CD4-positive, CD25-positive, alpha-beta regulatory T cell (primary cell): ENCODE results near the gene ENO1. TPM values are rescaled to one million over a fixed set of nuclear protein-coding genes. Genes with fewer than 3 reads are reported as not detected.

Experiments used
- ATAC-seq, 2 donors: fragments of 150-1000 bp; cut with Tn5 transposase; one replicate each; pipeline ENCODE4 v1.10.0; 2021; ENCODE audit warnings: low read depth in 2 of 2, moderate number of reproducible peaks in 2 of 2, moderate library complexity in 1 of 2
- DNase-seq, 3 donors: peaks; one replicate each; pipeline versions ENCODE4 v3.0.0 to v3.0.0-alpha.2; 2012 to 2022; ENCODE audit warnings: mixed read lengths in 1 of 3
- H3K27ac ChIP-seq: one replicate; pipeline ENCODE4 v1.7.0; 2013; ENCODE audit warnings: mild to moderate bottlenecking, low read length; ENCODE audit not compliant: insufficient read depth, poor library complexity, severe bottlenecking
- H3K27me3 ChIP-seq: one replicate; pipeline ENCODE4 v1.7.0; 2013; ENCODE audit warnings: low read length; ENCODE audit not compliant: control insufficient read depth, insufficient read depth
- H3K36me3 ChIP-seq: one replicate; pipeline ENCODE4 v1.7.0; 2013; ENCODE audit warnings: mild to moderate bottlenecking, low read length, moderate library complexity; ENCODE audit not compliant: control insufficient read depth, insufficient read depth
- H3K4me1 ChIP-seq: 2 replicates; pipeline ENCODE4 v1.7.0; 2013; ENCODE audit warnings: mild to moderate bottlenecking, low read length; ENCODE audit not compliant: insufficient read depth, control insufficient read depth, poor library complexity, severe bottlenecking
- H3K4me3 ChIP-seq: one replicate; pipeline ENCODE4 v1.7.0; 2013; ENCODE audit warnings: low read depth, mild to moderate bottlenecking, low read length, moderate library complexity
- H3K9me3 ChIP-seq, 2 experiments: 1 replicate in 1 of 2; 2 replicates in 1 of 2; pipeline ENCODE4 v1.7.0; 2013; ENCODE audit warnings: low read length in 2 of 2, mild to moderate bottlenecking in 1 of 2, moderate library complexity in 1 of 2; ENCODE audit not compliant: control insufficient read depth in 2 of 2
- H3K27ac Mint-ChIP-seq, 3 donors: one replicate each; pipeline ENCODE4 v1.8.0; 2020 to 2022; ENCODE audit warnings: mild to moderate bottlenecking in 3 of 3, mixed read lengths in 3 of 3, moderate library complexity in 2 of 3
- H3K27me3 Mint-ChIP-seq: one replicate; pipeline ENCODE4 v1.8.0; 2022; ENCODE audit warnings: mild to moderate bottlenecking, mixed read lengths
- H3K36me3 Mint-ChIP-seq: one replicate; pipeline ENCODE4 v1.8.0; 2020; ENCODE audit warnings: mixed read lengths
- H3K4me1 Mint-ChIP-seq, 4 donors: one replicate each; pipeline ENCODE4 v1.8.0; 2020 to 2022; ENCODE audit warnings: mixed read lengths in 4 of 4, mild to moderate bottlenecking in 1 of 4
- H3K4me3 Mint-ChIP-seq, 4 donors: one replicate each; pipeline ENCODE4 v1.8.0; 2020 to 2022; ENCODE audit warnings: mild to moderate bottlenecking in 4 of 4, mixed read lengths in 4 of 4, moderate library complexity in 3 of 4
- H3K9me3 Mint-ChIP-seq, 7 donors: one replicate each; pipeline ENCODE4 v1.8.0; 2020 to 2022; ENCODE audit warnings: mixed read lengths in 7 of 7, mild to moderate bottlenecking in 3 of 7, moderate library complexity in 2 of 7
- polyA plus RNA-seq, 4 donors: library from polyadenylated mRNA; unstranded; fragments of 300-500 nt; fragmentation: Illumina TruSeq; gene quantifications; one replicate each; pipeline ENCODE4 v1.2.3, GENCODE V29; 2021
- total RNA-seq: library from RNA; stranded (reverse); gene quantifications from one replicate; pipeline ENCODE4 v1.2.3, GENCODE V29; 2022

The ENO1 gene
- total and polyA plus RNA-seq, 5 donors from 2014 or later: 353 to 1,094 (median 1,046) TPM

DNA sequence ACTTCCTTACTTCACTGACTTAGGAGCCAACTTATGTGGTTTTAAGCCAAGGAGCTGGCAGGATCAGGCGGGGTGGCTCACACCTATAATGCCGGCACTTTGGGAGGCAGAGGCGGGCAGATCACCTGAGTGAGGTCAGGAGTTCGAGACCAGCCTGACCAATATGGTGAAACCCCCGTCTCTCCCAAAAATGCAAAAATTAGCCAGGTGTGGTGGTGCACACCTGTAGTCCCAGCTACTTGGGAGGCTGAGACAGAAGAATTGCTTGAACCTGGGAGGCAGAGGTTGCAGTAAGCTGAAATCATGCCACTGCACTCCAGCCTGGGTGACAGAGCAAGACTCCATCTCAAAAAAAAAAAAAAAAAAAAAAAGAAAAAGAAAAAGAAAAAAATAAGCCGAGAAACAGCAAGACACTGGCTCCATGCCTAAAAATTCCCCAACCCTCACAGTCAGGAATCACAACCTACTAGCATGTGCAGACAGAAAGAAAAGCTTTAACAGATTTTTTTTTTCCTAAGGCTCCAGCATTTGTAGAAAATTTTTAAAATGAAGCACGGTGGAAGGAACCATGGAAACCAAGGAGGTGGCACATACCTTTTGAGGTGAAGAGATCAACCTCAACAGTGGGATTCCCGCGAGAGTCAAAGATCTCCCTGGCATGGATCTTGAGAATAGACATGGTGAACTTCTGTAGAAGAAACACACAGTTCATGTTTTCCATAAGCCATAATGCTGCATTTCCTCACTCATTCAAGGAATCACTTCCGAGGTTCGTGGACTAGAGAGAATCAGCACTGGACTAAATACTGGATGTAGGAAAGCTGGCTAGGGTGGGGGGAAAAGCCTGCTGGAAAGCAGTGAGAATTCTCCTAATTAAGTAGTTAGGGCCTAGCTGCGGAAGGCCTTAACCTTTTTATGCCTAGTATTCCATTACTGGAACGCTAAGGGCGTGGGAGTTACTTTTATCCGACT lies 4.0 kb downstream of the ENO1 start:
- H3K9me3 ChIP-seq: no peaks in the 10 kb centered on the region
- Mint-ChIP-seq H3K9me3 (peaks cover 0 to 1% (median 0%) of the 10 kb centered on the region in 7 donors), H3K27ac (peak overlapping the region in 2 of 3 donors; percentile 85 to 98), H3K27me3 (no peaks in the 10 kb centered on the region), H3K36me3 (peaks cover 39% of the 10 kb centered on the region), H3K4me1 (peaks cover 23 to 73% (median 54%) of the 10 kb centered on the region in 4 donors), H3K4me3 (peak overlapping the region; percentile 94 to 99 (median 98))
- peak overlapping the region; percentile 82 for H3K4me3 ChIP-seq
- peaks cover 60% of the 10 kb centered on the region for H3K36me3 ChIP-seq
- no peak for DNase-seq
- H3K27me3 ChIP-seq: no peaks in the 10 kb centered on the region
- peak overlapping the region; percentile 98 for H3K27ac ChIP-seq
- ATAC-seq: no peak
- H3K4me1 ChIP-seq: peaks cover 56% of the 10 kb centered on the region

DNA sequence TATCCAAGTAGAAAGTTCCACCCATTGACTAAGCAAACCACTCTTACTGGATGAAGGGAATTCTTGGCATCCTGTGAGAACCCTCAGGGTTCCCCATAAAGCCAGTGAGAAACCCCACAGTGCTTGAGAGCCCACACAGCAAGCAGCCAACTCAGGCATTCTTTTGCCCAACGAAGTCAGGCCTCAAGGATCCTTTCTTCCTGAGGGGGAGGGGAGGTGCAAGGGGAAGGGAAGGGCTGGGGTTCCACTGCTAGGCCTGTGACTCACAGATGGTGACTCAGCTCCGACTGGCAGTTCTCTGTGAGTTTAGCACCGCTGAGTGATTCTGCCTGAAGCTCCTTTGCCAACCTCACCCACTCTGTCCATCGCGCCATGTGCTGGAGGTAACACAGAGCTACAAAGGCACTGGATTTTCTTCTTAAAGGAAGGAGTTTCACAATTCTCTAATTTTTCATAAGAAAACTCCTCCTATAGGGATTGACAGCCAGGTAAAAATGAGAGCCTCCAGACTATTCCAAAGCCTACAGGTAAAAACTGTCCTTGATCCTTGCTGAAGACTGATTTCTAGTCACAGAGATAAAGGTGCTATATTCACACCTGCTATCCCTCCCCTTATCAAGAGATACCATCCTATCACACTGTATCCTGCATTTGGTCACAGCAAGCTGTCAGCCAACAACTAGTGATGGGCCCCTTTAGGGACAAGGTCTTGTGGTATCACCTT lies 4.8 kb downstream of the ENO1 start:
- H3K27ac ChIP-seq: peak overlapping the region; percentile 98
- H3K4me3 ChIP-seq: peak overlapping the region; percentile 60
- H3K9me3 Mint-ChIP-seq: peaks cover 0 to 1% (median 0%) of the 10 kb centered on the region in 7 donors
- DNase-seq: peak in 2 of 3 donors; percentile 54 to 85
- H3K36me3 Mint-ChIP-seq: peaks cover 45% of the 10 kb centered on the region
- peak overlapping the region; percentile 29 to 76 (median 44) for H3K4me3 Mint-ChIP-seq
- no peaks in the 10 kb centered on the region for H3K27me3 Mint-ChIP-seq
- H3K27ac Mint-ChIP-seq: peak overlapping the region; percentile 55 to 71 (median 56)
- H3K4me1 ChIP-seq: peaks cover 49% of the 10 kb centered on the region
- no peaks in the 10 kb centered on the region for H3K9me3 ChIP-seq
- H3K27me3 ChIP-seq: no peaks in the 10 kb centered on the region
- peak; percentile 48 for ATAC-seq
- H3K36me3 ChIP-seq: peaks cover 69% of the 10 kb centered on the region
- H3K4me1 Mint-ChIP-seq: peaks cover 23 to 74% (median 59%) of the 10 kb centered on the region in 4 donors

GRCh38 chr1:8873001-8873400 lies 5.5 kb downstream of the ENO1 start:
- Histone ChIP-seq H3K4me3 (peak overlapping the region; percentile 41), H3K36me3 (peaks cover 75% of the 10 kb centered on the region), H3K9me3 (no peaks in the 10 kb centered on the region), H3K4me1 (peaks cover 45% of the 10 kb centered on the region), H3K27ac (peak overlapping the region; percentile 56), H3K27me3 (no peaks in the 10 kb centered on the region)
- H3K27ac Mint-ChIP-seq: peak overlapping the region; percentile 16 to 71 (median 56)
- ATAC-seq (no peak), DNase-seq (no peak)
- no peaks in the 10 kb centered on the region for H3K27me3 Mint-ChIP-seq
- peaks cover 23 to 76% (median 60%) of the 10 kb centered on the region in 4 donors for H3K4me1 Mint-ChIP-seq
- H3K9me3 Mint-ChIP-seq: peaks cover 0 to 1% (median 0%) of the 10 kb centered on the region in 7 donors
- peak overlapping the region in 3 of 4 donors; percentile 31 to 68 (median 57) for H3K4me3 Mint-ChIP-seq
- peaks cover 45% of the 10 kb centered on the region for H3K36me3 Mint-ChIP-seq

GRCh38 chr1:8871965-8872399 lies 6.5 kb downstream of the ENO1 start:
- no peaks in the 10 kb centered on the region for H3K27me3 ChIP-seq
- no peaks in the 10 kb centered on the region for H3K27me3 Mint-ChIP-seq
- peak overlapping the region in 1 of 3 donors; percentile 67 for H3K27ac Mint-ChIP-seq
- H3K27ac ChIP-seq: peak overlapping the region; percentile 9
- no peak overlapping the region for H3K4me3 ChIP-seq
- DNase-seq (no peak), ATAC-seq (no peak)
- peaks cover 23 to 73% (median 61%) of the 10 kb centered on the region in 4 donors for H3K4me1 Mint-ChIP-seq
- peak overlapping the region in 2 of 4 donors; percentile 31 to 57 for H3K4me3 Mint-ChIP-seq
- H3K9me3 Mint-ChIP-seq: peaks cover 0 to 1% (median 0%) of the 10 kb centered on the region in 7 donors
- H3K4me1 ChIP-seq: peaks cover 38% of the 10 kb centered on the region
- peaks cover 49% of the 10 kb centered on the region for H3K36me3 Mint-ChIP-seq
- peaks cover 85% of the 10 kb centered on the region for H3K36me3 ChIP-seq
- no peaks in the 10 kb centered on the region for H3K9me3 ChIP-seq

DNA sequence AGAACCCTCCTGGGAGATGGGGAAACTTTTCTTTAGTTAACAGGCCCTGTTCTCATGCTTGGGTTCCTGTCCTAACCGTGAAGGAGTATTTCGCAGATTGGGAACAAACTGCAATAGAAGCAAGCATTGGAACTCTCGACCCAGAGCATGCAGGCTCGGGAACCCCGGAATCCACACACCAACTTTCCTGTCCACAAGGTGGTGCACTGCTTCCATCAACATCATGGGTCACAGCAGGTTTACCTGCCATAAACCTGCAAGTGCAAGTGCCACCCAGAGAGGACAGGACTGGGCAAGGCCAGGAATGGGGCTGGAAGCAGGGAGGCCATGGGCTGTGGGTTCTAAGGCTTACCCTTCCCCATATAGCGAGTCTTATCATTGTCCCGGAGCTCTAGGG lies 6.9 kb downstream of the ENO1 start:
- peak overlapping the region in 1 of 4 donors; percentile 31 for H3K4me3 Mint-ChIP-seq
- H3K9me3 ChIP-seq: no peaks in the 10 kb centered on the region
- H3K36me3 Mint-ChIP-seq: peaks cover 53% of the 10 kb centered on the region
- H3K4me3 ChIP-seq: no peak overlapping the region
- H3K4me1 ChIP-seq: peaks cover 34% of the 10 kb centered on the region
- peaks cover 0 to 1% (median 0%) of the 10 kb centered on the region in 7 donors for H3K9me3 Mint-ChIP-seq
- ATAC-seq (no peak), DNase-seq (no peak)
- no peaks in the 10 kb centered on the region for H3K27me3 Mint-ChIP-seq
- H3K27me3 ChIP-seq: no peaks in the 10 kb centered on the region
- H3K27ac ChIP-seq: no peak overlapping the region
- peak overlapping the region in 2 of 3 donors; percentile 11 to 43 for H3K27ac Mint-ChIP-seq
- peaks cover 90% of the 10 kb centered on the region for H3K36me3 ChIP-seq
- peaks cover 23 to 72% (median 64%) of the 10 kb centered on the region in 4 donors for H3K4me1 Mint-ChIP-seq

DNA sequence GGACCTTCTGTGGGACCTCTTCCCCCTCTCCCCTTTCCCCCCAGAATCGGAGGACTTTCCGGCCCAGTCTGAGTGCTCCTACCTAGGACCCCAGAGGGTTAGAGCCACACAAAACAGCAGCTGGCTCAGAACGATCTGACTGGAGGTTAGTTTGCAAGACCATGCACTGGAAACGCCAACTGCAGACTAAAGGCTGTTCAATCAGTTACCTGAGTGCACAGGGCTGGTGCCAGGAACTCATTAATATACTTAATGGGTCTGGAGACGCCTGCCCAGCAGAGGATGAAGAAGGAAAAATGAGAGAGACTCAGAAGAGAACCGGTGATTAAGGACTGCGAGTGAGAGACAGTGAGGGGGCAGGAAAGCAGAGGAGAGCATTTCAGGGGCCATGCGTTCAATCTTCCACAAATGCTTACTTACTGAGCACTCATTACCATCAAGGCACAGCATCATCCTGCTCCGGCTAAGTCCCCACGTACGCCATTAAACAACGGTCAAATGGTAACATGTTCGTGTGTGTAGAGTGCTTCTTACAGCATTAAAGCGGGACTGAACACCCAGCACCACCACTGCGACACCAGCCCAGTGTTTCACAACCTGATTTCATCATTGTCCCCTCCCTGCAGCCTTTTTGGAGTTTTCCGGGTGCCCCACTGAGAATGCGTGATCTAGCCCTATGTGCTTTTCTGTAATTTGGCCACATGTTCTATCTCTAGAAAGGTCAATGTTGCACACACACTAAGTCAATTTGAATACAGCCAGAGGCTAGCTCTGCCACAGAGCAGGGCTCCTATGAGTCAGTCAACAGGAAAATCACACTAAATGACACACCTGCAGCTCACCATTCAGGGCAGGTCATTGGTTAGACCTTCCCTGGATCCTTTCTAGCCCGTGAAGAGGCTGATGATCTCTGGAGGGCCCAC lies 7.6 kb downstream of the ENO1 start:
- H3K4me1 ChIP-seq: peaks cover 27% of the 10 kb centered on the region
- no peaks in the 10 kb centered on the region for H3K9me3 ChIP-seq
- H3K27me3 Mint-ChIP-seq: no peaks in the 10 kb centered on the region
- H3K4me3 Mint-ChIP-seq: peak overlapping the region in 1 of 4 donors; percentile 64
- peaks cover 22 to 69% (median 61%) of the 10 kb centered on the region in 4 donors for H3K4me1 Mint-ChIP-seq
- no peaks in the 10 kb centered on the region for H3K9me3 Mint-ChIP-seq
- DNase-seq: no peak
- H3K4me3 ChIP-seq: no peak overlapping the region
- no peak overlapping the region for H3K27ac ChIP-seq
- no peak for ATAC-seq
- H3K36me3 Mint-ChIP-seq: peaks cover 57% of the 10 kb centered on the region
- H3K27me3 ChIP-seq: no peaks in the 10 kb centered on the region
- peaks cover 92% of the 10 kb centered on the region for H3K36me3 ChIP-seq
- H3K27ac Mint-ChIP-seq: peak overlapping the region; percentile 35 to 51 (median 43)
